Endothelial cell of umbilical vein (primary cell): ENCODE data around the gene METTL1. TPM values are rescaled to one million over a fixed set of nuclear protein-coding genes. Genes with fewer than 3 reads are reported as not detected.

Experiments
- BruUV-seq: library from RNA; stranded (reverse); fragments of 400-500 nt; replicated peaks from 2 replicates; lab custom pipeline; 2021; lab: Mats Ljungman, UMichigan
- CTCF ChIA-PET: fragments of 300-600, 350-600 bp; sonication (Branson Sonifier 250); formaldehyde crosslinking; loops from one replicate; lab custom pipeline; 2021; ENCODE audit warnings: antibody characterized with exemption, inconsistent platforms; lab: Charles Lee
- POLR2A ChIA-PET: fragments of 300-600, 350-600 bp; sonication (Branson Sonifier 250); formaldehyde crosslinking; loops from one replicate; lab custom pipeline; 2021; ENCODE audit warnings: antibody characterized with exemption, inconsistent platforms; lab: Charles Lee
- DNase-seq: peaks from one replicate; pipeline ENCODE4 v3.0.0-alpha.2; 2011; ENCODE audit warnings: low read depth, low spot score
- FAIRE-seq: peaks from 2 replicates; lab custom pipeline; 2011; peaks lifted over from hg19 to GRCh38; lab: Jason Lieb, UNC
- H2AFZ ChIP-seq: 2 replicates; pipeline ENCODE4 v1.6.0; 2012; ENCODE audit warnings: low read depth, low read length, control low read depth, inconsistent platforms
- H3K27ac ChIP-seq: 2 replicates; pipeline ENCODE4 v1.5.1; 2011; ENCODE audit warnings: low read depth, mild to moderate bottlenecking, control low read depth, low read length, moderate library complexity; ENCODE audit not compliant: insufficient read depth
- H3K27me3 ChIP-seq, 2 experiments: 2 replicates each; pipeline versions ENCODE4 v1.6.0 to v1.6.1; 2011; ENCODE audit warnings: low read length in 2 of 2, mixed read lengths in 1 of 2; ENCODE audit not compliant: control insufficient read depth in 2 of 2, insufficient read depth in 2 of 2
- H3K36me3 ChIP-seq, 2 experiments: 2 replicates in 1 of 2; 3 replicates in 1 of 2; pipeline ENCODE4 v1.5.1; 2011; ENCODE audit warnings: low read length in 2 of 2, mild to moderate bottlenecking in 1 of 2, moderate library complexity in 1 of 2; ENCODE audit not compliant: control insufficient read depth in 2 of 2, insufficient read depth in 2 of 2; ENCODE audit errors: extremely low read depth in 1 of 2
- H3K4me1 ChIP-seq: 3 replicates; pipeline ENCODE4 v1.5.1; 2011; ENCODE audit warnings: mild to moderate bottlenecking, low read length; ENCODE audit not compliant: control insufficient read depth, insufficient read depth; ENCODE audit errors: extremely low read depth
- H3K4me2 ChIP-seq: 2 replicates; pipeline ENCODE4 v1.6.1; 2011; ENCODE audit warnings: low read length, control low read depth, mixed read lengths; ENCODE audit not compliant: insufficient read depth
- H3K4me3 ChIP-seq, 3 experiments: fragments of 200-600 bp in 1 of 3; sonication (generic), shearing (Covaris generic) in 1 of 3; replicated peaks in 1 of 3; 2 replicates each; pipeline ENCODE4 v1.5.1; 2011 to 2016; ENCODE audit warnings: control low read depth in 3 of 3, low read length in 3 of 3, mild to moderate bottlenecking in 2 of 3, inconsistent platforms in 1 of 3, low read depth in 1 of 3, moderate library complexity in 1 of 3; ENCODE audit not compliant: insufficient read depth in 1 of 3
- H3K79me2 ChIP-seq: 2 replicates; pipeline ENCODE4 v1.6.0; 2012; ENCODE audit warnings: low read length, inconsistent platforms; ENCODE audit not compliant: control insufficient read depth, insufficient read depth
- H3K9ac ChIP-seq: replicated peaks from 2 replicates; pipeline ENCODE3; 2011; ENCODE audit warnings: low read length, control low read depth; ENCODE audit not compliant: insufficient read depth; ENCODE audit errors: extremely low read depth
- H3K9me1 ChIP-seq: replicated peaks from 3 replicates; pipeline ENCODE4 v1.6.0; 2011; ENCODE audit warnings: mild to moderate bottlenecking, low read length; ENCODE audit not compliant: control insufficient read depth, insufficient read depth; ENCODE audit errors: extremely low read depth
- H3K9me3 ChIP-seq: replicated peaks from 2 replicates; pipeline ENCODE4 v1.5.1; 2012; ENCODE audit warnings: low read length, inconsistent platforms; ENCODE audit not compliant: control insufficient read depth, insufficient read depth
- H4K20me1 ChIP-seq: replicated peaks from 2 replicates; pipeline ENCODE3; 2011; ENCODE audit warnings: mild to moderate bottlenecking, low read length; ENCODE audit not compliant: control insufficient read depth, insufficient read depth; ENCODE audit errors: extremely low read depth
- GATA2 ChIP-seq: IDR thresholded peaks from 2 replicates; pipeline ENCODE4 v1.7.0; 2011; ENCODE audit warnings: low read depth, mild to moderate bottlenecking, moderate library complexity, mixed read lengths, low read length; ENCODE audit not compliant: insufficient read length, insufficient read depth
- MYC ChIP-seq: IDR thresholded peaks from one replicate; pipeline ENCODE4 v1.6.1; 2011; ENCODE audit warnings: mild to moderate bottlenecking, low read depth, low read length
- dilution Hi-C: fragments of 300-500 bp; cut with MboI; formaldehyde crosslinking; loops from one replicate; pipeline ENCODE4 v1.15.0; 2019; ENCODE audit warnings: low sequenced_read_pairs; ENCODE audit not compliant: extremely low pct_ligation_motif_present
- intact Hi-C: fragments of 100-400 bp; cut with micrococcal nuclease; formaldehyde crosslinking; loops from one replicate; pipeline ENCODE4 v1.10.0; 2022
- polyA plus RNA-seq, 4 experiments: library from polyadenylated mRNA; depleted of rRNA in 3 of 4; stranded (reverse) in 3 of 4; unstranded in 1 of 4; fragments of >200 nt; gene quantifications; 2 replicates each; pipeline versions ENCODE4 v1.2.1 to v1.2.3, GENCODE V29; 2011 to 2012; ENCODE audit warnings: missing spikeins in 1 of 4
- total RNA-seq: library from RNA; stranded (reverse); gene quantifications from 2 replicates; pipeline ENCODE4 v1.2.3, GENCODE V29; 2021
- TF ChIP-seq, protein P1 (sequence below), 2 donors: IDR thresholded peaks; 1 replicate in 1 of 2; 2 replicates in 1 of 2; pipeline ENCODE4 v1.5.1; 2011; ENCODE audit warnings: low read length in 2 of 2, mild to moderate bottlenecking in 2 of 2, moderate library complexity in 2 of 2, control low read depth in 1 of 2, inconsistent platforms in 1 of 2, low read depth in 1 of 2; ENCODE audit not compliant: insufficient read depth in 1 of 2; ENCODE audit errors: extremely low read depth in 1 of 2

METTL1 gene
- total and polyA plus RNA-seq, 2 donors (not counting 3 experiments of a cell fraction or from before 2014, with no cell fraction given), result 23.6 to 24.3 TPM

DNA sequence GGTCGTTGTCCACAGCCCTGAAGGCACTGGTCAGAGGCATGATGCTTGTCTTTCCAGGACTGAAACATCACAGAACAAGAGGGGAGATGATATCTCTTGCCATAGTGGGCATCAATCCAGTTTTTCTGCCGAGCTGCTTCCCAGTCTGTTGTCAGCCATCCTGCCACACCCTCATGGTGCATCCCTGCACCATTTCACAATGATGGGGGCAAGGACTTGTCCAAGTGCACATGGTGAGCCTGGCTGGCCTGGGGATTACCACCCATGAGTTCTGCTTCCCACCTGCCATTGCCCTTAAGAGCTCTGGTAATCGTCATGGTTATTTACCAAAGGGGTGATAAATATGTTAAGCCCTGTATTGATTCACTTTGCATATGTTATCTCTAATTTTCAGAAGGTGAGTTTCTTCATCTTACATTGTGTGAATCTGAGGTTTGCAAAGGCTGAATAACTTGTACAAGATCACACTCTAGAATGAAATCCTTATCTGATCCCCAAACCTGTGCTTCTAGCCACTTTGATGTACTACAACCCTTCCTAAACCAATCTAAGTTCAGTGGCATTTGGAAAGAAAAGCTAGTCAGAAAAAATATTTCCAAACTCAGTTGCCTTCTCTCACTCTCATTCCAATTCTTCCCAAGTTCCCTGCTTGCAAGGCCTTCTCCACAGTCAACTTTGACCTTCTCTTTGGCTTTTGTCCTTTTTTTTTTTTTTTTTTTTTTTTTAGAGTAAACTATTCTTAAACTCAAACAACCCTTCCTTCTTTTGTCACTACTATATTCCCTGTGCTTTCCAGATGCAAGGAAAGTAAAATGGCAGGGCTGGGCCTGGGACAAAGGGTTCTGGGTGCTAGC is 44.3 kb upstream of the METTL1 start:
- Histone ChIP-seq H3K36me3 (peaks cover 0 to 8% of the 10 kb centered on the region in 2 experiments), H3K4me1 (no peaks in the 10 kb centered on the region), H3K9me1 (no peaks in the 10 kb centered on the region), H4K20me1 (no peaks in the 10 kb centered on the region), H3K4me2 (no peak overlapping the region), H3K27ac (no peak overlapping the region), H3K9me3 (no peaks in the 10 kb centered on the region), H3K4me3 (no peak overlapping the region), H3K79me2 (no peaks in the 10 kb centered on the region), H3K9ac (no peak overlapping the region), H2AFZ (no peak overlapping the region), H3K27me3 (no peaks in the 10 kb centered on the region)
- TF ChIP-seq MYC, result no peak
- TF ChIP-seq GATA2, result no peak
- TF ChIP-seq, protein P1, sequence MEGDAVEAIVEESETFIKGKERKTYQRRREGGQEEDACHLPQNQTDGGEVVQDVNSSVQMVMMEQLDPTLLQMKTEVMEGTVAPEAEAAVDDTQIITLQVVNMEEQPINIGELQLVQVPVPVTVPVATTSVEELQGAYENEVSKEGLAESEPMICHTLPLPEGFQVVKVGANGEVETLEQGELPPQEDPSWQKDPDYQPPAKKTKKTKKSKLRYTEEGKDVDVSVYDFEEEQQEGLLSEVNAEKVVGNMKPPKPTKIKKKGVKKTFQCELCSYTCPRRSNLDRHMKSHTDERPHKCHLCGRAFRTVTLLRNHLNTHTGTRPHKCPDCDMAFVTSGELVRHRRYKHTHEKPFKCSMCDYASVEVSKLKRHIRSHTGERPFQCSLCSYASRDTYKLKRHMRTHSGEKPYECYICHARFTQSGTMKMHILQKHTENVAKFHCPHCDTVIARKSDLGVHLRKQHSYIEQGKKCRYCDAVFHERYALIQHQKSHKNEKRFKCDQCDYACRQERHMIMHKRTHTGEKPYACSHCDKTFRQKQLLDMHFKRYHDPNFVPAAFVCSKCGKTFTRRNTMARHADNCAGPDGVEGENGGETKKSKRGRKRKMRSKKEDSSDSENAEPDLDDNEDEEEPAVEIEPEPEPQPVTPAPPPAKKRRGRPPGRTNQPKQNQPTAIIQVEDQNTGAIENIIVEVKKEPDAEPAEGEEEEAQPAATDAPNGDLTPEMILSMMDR (IDR thresholded peaks at IDR 0.05; ENCODE audit: extremely low read depth in 1 of 2, insufficient read depth in 1 of 2, low read depth in 1 of 2, low read length in 2 of 2), result no peak
- CTCF ChIA-PET, result interaction anchor here (0.9 to 6.4 kb wide), 4 partner anchors 9 to 83 kb away, joined by 3 to 47 read pairs (median 4); partner anchors contain the start of gene TSFM
- dilution Hi-C loops (no loop called here), intact Hi-C loops (no loop called here)
- DNase-seq (no peak), FAIRE-seq (no peak)
- POLR2A ChIA-PET, result no interaction called here
- no TSS peak for BruUV-seq
